ENCODE results near the gene GGTA1. TPM values are rescaled to one million over a fixed set of nuclear protein-coding genes. Genes with fewer than 3 reads are reported as not detected.

The GGTA1 gene
- total and polyA plus RNA-seq, 9 of the 15 experiments (the other 6 are each of a cell fraction or from before 2014, with no cell fraction given): 0.04 to 0.15 TPM; not detected in 7

GRCh38 chr9:121537283-121537682 lies 37.6 kb upstream of the GGTA1 start:
- H4K20me1 ChIP-seq (replicated peaks; ENCODE audit: control insufficient read depth, insufficient read depth, low read length): 0 out of 2 replicates have a peak, but pooled peaks cover 3% of the 10 kb centered on the region
- H3K9ac ChIP-seq (ENCODE audit: insufficient read depth in 1 of 2, low read depth in 2 of 2, low read length in 2 of 2): no peak overlapping the region
- no peak overlapping the region for H3K4me2 ChIP-seq (ENCODE audit: insufficient read depth, low read length)
- intact Hi-C loops (cut with micrococcal nuclease) (loop anchor here (10.0 kb wide), 1 partner anchor 322 kb away; no protein-coding TSS in a partner anchor), in situ Hi-C loops (cut with MboI) (no loop called here)
- H3K27ac ChIP-seq (ENCODE audit: extremely low read depth, low read depth, low read length): no peak overlapping the region
- H3K4me3 ChIP-seq: no peak overlapping the region
- ChIA-PET POLR2A (interaction anchor here (0.7 to 1.1 kb wide), 3 partner anchors 9 to 33 kb away, joined by 4 to 7 read pairs (median 5); no protein-coding TSS in a partner anchor), CTCF (ENCODE audit: low intra/inter-chr PET ratio) (no interaction called here)
- peaks cover 12 to 41% of the 10 kb centered on the region in 2 experiments; a peak in 4 of 5 replicates for H3K27me3 ChIP-seq (ENCODE audit: control insufficient read depth in 2 of 2, insufficient read depth in 2 of 2, low read length in 2 of 2)
- no peak for DNase-seq (ENCODE audit: extremely low read depth in 1 of 4, low spot score in 3 of 4)
- ATAC-seq: no peak
- no peaks in the 10 kb centered on the region for H3K9me1 ChIP-seq (ENCODE audit: control insufficient read depth, insufficient read depth, low read length)
- H2AFZ ChIP-seq (ENCODE audit: low read depth, low read length): no peak overlapping the region
- no TSS peak for BruUV-seq (replicated peaks)
- no peaks in the 10 kb centered on the region for H3K9me3 ChIP-seq (replicated peaks; ENCODE audit: control insufficient read depth, insufficient read depth, low read depth, low read length)
- H3K4me1 ChIP-seq (replicated peaks in 1 of 2; ENCODE audit: control insufficient read depth in 2 of 2, insufficient read depth in 2 of 2, low read length in 2 of 2): no peaks in the 10 kb centered on the region; a peak in 1 of 5 replicates
- 9% methylated on average over 5 of the region's 5 CpGs for WGBS (ENCODE audit: insufficient coverage, low coverage, missing lambda C conversion rate)
- H3K36me3 ChIP-seq (ENCODE audit: control insufficient read depth, insufficient read depth, low read length): no peaks in the 10 kb centered on the region
- no peaks in the 10 kb centered on the region for H3K79me2 ChIP-seq (ENCODE audit: control insufficient read depth, insufficient read depth, low read length)
- no peak for FAIRE-seq
- TF ChIP-seq SPI1 (IDR thresholded peaks at IDR 0.05; ENCODE audit: borderline replicate concordance, low read depth, low read length) (peak; percentile 61; the same call in 1 of the 2 replicates), BRCA1 (IDR thresholded peaks at IDR 0.05) (no peak), BRCA1 (CRISPR knock-in tag; IDR thresholded peaks at IDR 0.05) (no peak), ZNF584 (CRISPR knock-in tag; IDR thresholded peaks at IDR 0.05; ENCODE audit: low read depth) (no peak), ZNF75A (CRISPR knock-in tag; IDR thresholded peaks at IDR 0.05) (0 out of 2 replicates have a peak, but pooled peaks have one; percentile 25), ZSCAN29 (IDR thresholded peaks at IDR 0.05) (no peak), E2F4 (CRISPR knock-in tag; IDR thresholded peaks at IDR 0.05; ENCODE audit: low read depth) (no peak), ZNF507 (tag; conservative IDR thresholded peaks at IDR 0.05) (no peak)
